ENCODE results near the gene GBE1.

DNA sequence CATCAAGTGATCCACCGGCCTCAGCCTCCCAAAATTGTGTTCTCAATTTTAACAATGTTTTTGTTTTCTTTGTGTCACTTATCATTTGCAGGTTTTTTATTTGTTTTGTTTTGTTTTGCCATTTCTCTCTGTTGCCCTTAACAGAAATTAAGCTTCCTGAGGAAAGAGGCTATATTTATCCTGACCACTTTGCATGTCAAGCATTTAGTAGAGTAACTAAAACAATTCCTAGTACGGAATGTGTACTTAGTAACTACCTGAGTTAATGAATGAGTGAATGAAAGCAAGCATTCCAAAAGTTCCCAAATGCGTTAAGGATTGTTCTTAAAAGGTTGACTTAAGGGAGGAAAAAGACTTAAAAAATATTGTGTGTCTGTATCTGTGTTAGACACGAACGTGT, 193.1 kb downstream of the GBE1 start:
- TF ChIP-seq, protein P1, sequence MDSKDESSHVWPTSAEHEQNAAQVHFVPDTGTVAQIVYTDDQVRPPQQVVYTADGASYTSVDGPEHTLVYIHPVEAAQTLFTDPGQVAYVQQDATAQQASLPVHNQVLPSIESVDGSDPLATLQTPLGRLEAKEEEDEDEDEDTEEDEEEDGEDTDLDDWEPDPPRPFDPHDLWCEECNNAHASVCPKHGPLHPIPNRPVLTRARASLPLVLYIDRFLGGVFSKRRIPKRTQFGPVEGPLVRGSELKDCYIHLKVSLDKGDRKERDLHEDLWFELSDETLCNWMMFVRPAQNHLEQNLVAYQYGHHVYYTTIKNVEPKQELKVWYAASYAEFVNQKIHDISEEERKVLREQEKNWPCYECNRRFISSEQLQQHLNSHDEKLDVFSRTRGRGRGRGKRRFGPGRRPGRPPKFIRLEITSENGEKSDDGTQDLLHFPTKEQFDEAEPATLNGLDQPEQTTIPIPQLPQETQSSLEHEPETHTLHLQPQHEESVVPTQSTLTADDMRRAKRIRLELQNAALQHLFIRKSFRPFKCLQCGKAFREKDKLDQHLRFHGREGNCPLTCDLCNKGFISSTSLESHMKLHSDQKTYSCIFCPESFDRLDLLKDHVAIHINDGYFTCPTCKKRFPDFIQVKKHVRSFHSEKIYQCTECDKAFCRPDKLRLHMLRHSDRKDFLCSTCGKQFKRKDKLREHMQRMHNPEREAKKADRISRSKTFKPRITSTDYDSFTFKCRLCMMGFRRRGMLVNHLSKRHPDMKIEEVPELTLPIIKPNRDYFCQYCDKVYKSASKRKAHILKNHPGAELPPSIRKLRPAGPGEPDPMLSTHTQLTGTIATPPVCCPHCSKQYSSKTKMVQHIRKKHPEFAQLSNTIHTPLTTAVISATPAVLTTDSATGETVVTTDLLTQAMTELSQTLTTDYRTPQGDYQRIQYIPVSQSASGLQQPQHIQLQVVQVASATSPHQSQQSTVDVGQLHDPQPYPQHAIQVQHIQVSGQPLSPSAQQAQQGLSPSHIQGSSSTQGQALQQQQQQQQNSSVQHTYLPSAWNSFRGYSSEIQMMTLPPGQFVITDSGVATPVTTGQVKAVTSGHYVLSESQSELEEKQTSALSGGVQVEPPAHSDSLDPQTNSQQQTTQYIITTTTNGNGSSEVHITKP (tag by site-specific recombination; IDR thresholded peaks at IDR 0.05): no peak
- no peak for TF ChIP-seq ZNF184 (tag by site-specific recombination; IDR thresholded peaks at IDR 0.05)
